GM19324 (cell line): ENCODE results near the gene ESYT1.
A peak's percentile ranks its signal among the peaks of the same experiment; 100 is the strongest.

Source experiments
- ATAC-seq: cut with Tn5 transposase; IDR thresholded peaks from one replicate; pipeline ENCODE4 v1.9.1; 2021; ENCODE audit warnings: mild to moderate bottlenecking, moderate library complexity; ENCODE audit not compliant: unreplicated experiment, low FRiP score

Gene ESYT1

GRCh38 chr12:56127888-56128669, at the start of gene ESYT1:
TSS of gene ESYT1 (plus strand) at chr12:56128267. CDS start at chr12:56128320, 53 bp downstream.
- peak; percentile 89 for ATAC-seq

GRCh38 chr12:56078427-56078826, 49.6 kb upstream of the ESYT1 start:
- no peak for ATAC-seq

- ATAC-seq = no peak
These were observed 48.9 kb upstream of the ESYT1 start for GRCh38 chr12:56078931-56079722.

- ATAC-seq = no peak
These were observed 48.1 kb upstream of the ESYT1 start, which contains the start of gene ERBB3 for GRCh38 chr12:56079723-56080555. TSS of gene ERBB3 (plus strand) at chr12:56080165. CDS start at chr12:56080301, 136 bp downstream.

GRCh38 chr12:56080556-56081138, 47.4 kb upstream of the ESYT1 start:
- ATAC-seq = no peak

GRCh38 chr12:56081393-56082347, 46.4 kb upstream of the ESYT1 start:
- ATAC-seq = no peak

- no peak for ATAC-seq
These were observed 45.7 kb upstream of the ESYT1 start for GRCh38 chr12:56082382-56082781.

GRCh38 chr12:56082967-56083366, 45.1 kb upstream of the ESYT1 start:
- ATAC-seq = no peak

GRCh38 chr12:56084958-56085543, 43.0 kb upstream of the ESYT1 start:
- no peak for ATAC-seq

GRCh38 chr12:56086096-56086495, 42.0 kb upstream of the ESYT1 start:
- no peak for ATAC-seq

- ATAC-seq = no peak
These were observed 41.5 kb upstream of the ESYT1 start for GRCh38 chr12:56086608-56087007.

GRCh38 chr12:56087220-56087619, 40.8 kb upstream of the ESYT1 start:
- ATAC-seq = no peak

- ATAC-seq = no peak
These were observed 30.3 kb upstream of the ESYT1 start for GRCh38 chr12:56097738-56098137.

- no peak for ATAC-seq
These were observed 29.5 kb upstream of the ESYT1 start for GRCh38 chr12:56098592-56098991.

GRCh38 chr12:56099787-56100186, 28.3 kb upstream of the ESYT1 start:
- ATAC-seq = no peak

- ATAC-seq = no peak
These were observed 27.0 kb upstream of the ESYT1 start for GRCh38 chr12:56101045-56101444.

- ATAC-seq = no peak
These were observed 25.4 kb upstream of the ESYT1 start for GRCh38 chr12:56102683-56103065.

GRCh38 chr12:56103066-56103711, 24.9 kb upstream of the ESYT1 start:
- no peak for ATAC-seq

- no peak for ATAC-seq
These were observed 24.3 kb upstream of the ESYT1 start for GRCh38 chr12:56103823-56104108.
